H1 (cell line): ENCODE data around the gene PODN.

Experiments used
- BRCA1 ChIP-seq: IDR thresholded peaks from 2 replicates; pipeline ENCODE4 v1.6.1; 2012; ENCODE audit warnings: low read depth, low read length, improper control_type of control experiment
- CHD1 ChIP-seq: IDR thresholded peaks from 2 replicates; pipeline ENCODE4 v1.6.1; 2012; ENCODE audit warnings: low read depth, low read length, improper control_type of control experiment
- CREB1 ChIP-seq: IDR thresholded peaks from 2 replicates; pipeline ENCODE4 v1.6.1; 2012; ENCODE audit warnings: inconsistent platforms
- EGR1 ChIP-seq: IDR thresholded peaks from 2 replicates; pipeline ENCODE4 v1.6.1; 2011; ENCODE audit warnings: low read depth, low read length, borderline replicate concordance
- EZH2 ChIP-seq: fragments of 200-600 bp; sonication (generic); IDR thresholded peaks from 2 replicates; pipeline ENCODE4 v1.7.1; 2012; ENCODE audit warnings: low read depth, mild to moderate bottlenecking, moderate library complexity, low read length, inconsistent platforms; ENCODE audit not compliant: severe bottlenecking
- KDM1A ChIP-seq: fragments of 200-600, 300-600 bp; sonication (generic); IDR thresholded peaks from 2 replicates; pipeline ENCODE4 v1.7.1; 2016; ENCODE audit warnings: mild to moderate bottlenecking, low read length, borderline replicate concordance
- POLR2A ChIP-seq, 2 experiments: IDR thresholded peaks; 1 replicate in 1 of 2; 2 replicates in 1 of 2; pipeline ENCODE4 v1.6.1; 2011; ENCODE audit warnings: low read depth in 2 of 2, low read length in 2 of 2, mild to moderate bottlenecking in 2 of 2; ENCODE audit errors: control extremely low read depth in 1 of 2
- RAD21 ChIP-seq, 2 experiments: IDR thresholded peaks in 1 of 2; conservative IDR thresholded peaks in 1 of 2; 2 replicates each; pipeline ENCODE4 v1.6.1; 2011; ENCODE audit warnings: low read depth in 2 of 2, low read length in 2 of 2, improper control_type of control experiment in 1 of 2, inconsistent platforms in 1 of 2, mild to moderate bottlenecking in 1 of 2, moderate library complexity in 1 of 2
- RBBP5 ChIP-seq: IDR thresholded peaks from 2 replicates; pipeline ENCODE4 v1.7.1; 2012; ENCODE audit warnings: low read depth, mild to moderate bottlenecking, inconsistent platforms, low read length, moderate library complexity, borderline replicate concordance
- RNF2 ChIP-seq: fragments of 200-900, 300-1000 bp; sonication (generic); IDR thresholded peaks from 2 replicates; pipeline ENCODE4 v1.7.1; 2016; ENCODE audit warnings: borderline replicate concordance, low read depth, mild to moderate bottlenecking, antibody characterized with exemption, low read length; ENCODE audit not compliant: poor library complexity, severe bottlenecking; ENCODE audit errors: missing control alignments
- SIRT6 ChIP-seq: IDR thresholded peaks from one replicate; pipeline ENCODE4 v1.7.1; 2012; ENCODE audit warnings: low read length, inconsistent platforms
- TF ChIP-seq, protein P1 (sequence below): IDR thresholded peaks from 2 replicates; pipeline ENCODE4 v1.6.1; 2011; ENCODE audit warnings: low read depth, mild to moderate bottlenecking, low read length; ENCODE audit not compliant: insufficient read depth
- TF ChIP-seq, protein P2 (sequence below), 3 experiments: IDR thresholded peaks; 1 replicate in 2 of 3; 2 replicates in 1 of 3; pipeline versions ENCODE4 v1.5.1 to v1.6.1; 2011; ENCODE audit warnings: low read length in 3 of 3, mild to moderate bottlenecking in 3 of 3, inconsistent platforms in 2 of 3, low read depth in 1 of 3, moderate library complexity in 1 of 3; ENCODE audit not compliant: insufficient read depth in 1 of 3; ENCODE audit errors: control extremely low read depth in 1 of 3

DNA sequence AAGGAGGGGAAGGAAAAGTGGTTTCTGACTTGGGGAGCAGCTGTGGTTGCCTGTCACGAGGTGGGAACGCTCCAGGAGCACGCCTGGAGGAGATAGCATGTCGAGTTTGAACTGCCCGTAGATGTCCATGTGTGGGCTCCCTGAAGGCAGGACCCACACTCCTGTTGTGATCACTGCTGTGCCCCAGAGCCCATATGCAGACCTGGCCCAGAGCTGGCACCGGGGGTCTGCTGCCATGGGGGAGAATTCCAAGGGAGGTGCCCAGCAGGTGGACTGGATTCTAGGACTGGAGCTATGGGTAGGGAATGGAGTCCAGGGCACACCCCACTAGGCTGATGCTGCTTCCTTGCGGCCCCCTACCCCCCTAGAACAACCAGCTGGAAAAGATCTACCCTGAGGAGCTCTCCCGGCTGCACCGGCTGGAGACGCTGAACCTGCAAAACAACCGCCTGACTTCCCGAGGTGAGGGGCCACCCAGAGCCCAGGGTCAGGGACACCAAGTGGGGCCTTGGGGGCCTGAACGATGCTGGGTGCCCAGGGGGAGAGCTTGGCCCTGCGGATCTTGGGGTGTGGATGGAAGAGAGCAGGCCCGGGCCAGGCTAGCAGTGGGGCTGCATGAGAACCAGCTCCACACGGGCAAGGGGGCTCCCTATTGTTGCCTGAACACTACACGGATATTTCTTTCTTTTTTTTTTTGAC is 9.3 kb downstream of the PODN start:
- TF ChIP-seq, protein P1, sequence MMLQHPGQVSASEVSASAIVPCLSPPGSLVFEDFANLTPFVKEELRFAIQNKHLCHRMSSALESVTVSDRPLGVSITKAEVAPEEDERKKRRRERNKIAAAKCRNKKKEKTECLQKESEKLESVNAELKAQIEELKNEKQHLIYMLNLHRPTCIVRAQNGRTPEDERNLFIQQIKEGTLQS = no peak
- TF ChIP-seq RNF2 = no peak
- no peak for TF ChIP-seq CHD1
- TF ChIP-seq, protein P2, sequence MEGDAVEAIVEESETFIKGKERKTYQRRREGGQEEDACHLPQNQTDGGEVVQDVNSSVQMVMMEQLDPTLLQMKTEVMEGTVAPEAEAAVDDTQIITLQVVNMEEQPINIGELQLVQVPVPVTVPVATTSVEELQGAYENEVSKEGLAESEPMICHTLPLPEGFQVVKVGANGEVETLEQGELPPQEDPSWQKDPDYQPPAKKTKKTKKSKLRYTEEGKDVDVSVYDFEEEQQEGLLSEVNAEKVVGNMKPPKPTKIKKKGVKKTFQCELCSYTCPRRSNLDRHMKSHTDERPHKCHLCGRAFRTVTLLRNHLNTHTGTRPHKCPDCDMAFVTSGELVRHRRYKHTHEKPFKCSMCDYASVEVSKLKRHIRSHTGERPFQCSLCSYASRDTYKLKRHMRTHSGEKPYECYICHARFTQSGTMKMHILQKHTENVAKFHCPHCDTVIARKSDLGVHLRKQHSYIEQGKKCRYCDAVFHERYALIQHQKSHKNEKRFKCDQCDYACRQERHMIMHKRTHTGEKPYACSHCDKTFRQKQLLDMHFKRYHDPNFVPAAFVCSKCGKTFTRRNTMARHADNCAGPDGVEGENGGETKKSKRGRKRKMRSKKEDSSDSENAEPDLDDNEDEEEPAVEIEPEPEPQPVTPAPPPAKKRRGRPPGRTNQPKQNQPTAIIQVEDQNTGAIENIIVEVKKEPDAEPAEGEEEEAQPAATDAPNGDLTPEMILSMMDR (IDR thresholded peaks at IDR 0.05; ENCODE audit: control extremely low read depth in 1 of 3, insufficient read depth in 1 of 3, low read depth in 1 of 3, low read length in 3 of 3) = no peak
- no peak for TF ChIP-seq POLR2A (IDR thresholded peaks at IDR 0.05; ENCODE audit: control extremely low read depth in 1 of 2, low read depth in 2 of 2, low read length in 2 of 2)
- no peak for TF ChIP-seq EZH2
- TF ChIP-seq SIRT6 = no peak
- TF ChIP-seq KDM1A = no peak
- TF ChIP-seq CREB1 = no peak
- no peak for TF ChIP-seq EGR1
- no peak for TF ChIP-seq RAD21 (IDR thresholded peaks at IDR 0.05 in 1 of 2, conservative IDR thresholded peaks at IDR 0.05 in 1 of 2; ENCODE audit: low read depth in 2 of 2, low read length in 2 of 2)
- no peak for TF ChIP-seq BRCA1
- no peak for TF ChIP-seq RBBP5
